ENCODE data around the gene IGF2BP3.
"Not testable (repeated sequence)": the region's sequence is repeated elsewhere in the genome, so short reads cannot be mapped to it uniquely, and the experiment has no call there.

Gene IGF2BP3

GRCh38 chr7:23419160-23419559 lies 51.1 kb downstream of the IGF2BP3 start:
- DNase-seq, result no peak

- DNase-seq, result no peak
These were observed 52.2 kb downstream of the IGF2BP3 start for GRCh38 chr7:23418046-23418445.

GRCh38 chr7:23415198-23415597 lies 55.1 kb downstream of the IGF2BP3 start:
- DNase-seq, result no peak

- DNase-seq, result no peak
These were observed 59.7 kb downstream of the IGF2BP3 start for GRCh38 chr7:23410446-23411183.

GRCh38 chr7:23406564-23406963 lies 63.7 kb downstream of the IGF2BP3 start:
- not testable (repeated sequence) for DNase-seq

- DNase-seq, result no peak
These were observed 65.1 kb downstream of the IGF2BP3 start for GRCh38 chr7:23405240-23405618.

- no peak for DNase-seq
These were observed 65.6 kb downstream of the IGF2BP3 start for GRCh38 chr7:23404546-23405239.

- DNase-seq, result no peak
These were observed 66.3 kb downstream of the IGF2BP3 start for GRCh38 chr7:23403970-23404369.

- DNase-seq, result not testable (repeated sequence)
These were observed 72.2 kb downstream of the IGF2BP3 start for GRCh38 chr7:23398090-23398489.

- DNase-seq, result no peak
These were observed 73.0 kb downstream of the IGF2BP3 start for GRCh38 chr7:23397241-23397640.

GRCh38 chr7:23396222-23397015 lies 73.9 kb downstream of the IGF2BP3 start:
- no peak for DNase-seq

GRCh38 chr7:23394488-23395171 lies 75.7 kb downstream of the IGF2BP3 start:
- no peak for DNase-seq

- DNase-seq, result no peak
These were observed 76.7 kb downstream of the IGF2BP3 start for GRCh38 chr7:23393636-23394035.

- no peak for DNase-seq
These were observed 80.6 kb downstream of the IGF2BP3 start for GRCh38 chr7:23389701-23390100.

- DNase-seq, result no peak
These were observed 82.7 kb downstream of the IGF2BP3 start for GRCh38 chr7:23387583-23387982.

- DNase-seq, result no peak
These were observed 85.2 kb downstream of the IGF2BP3 start for GRCh38 chr7:23385140-23385539.

- DNase-seq, result no peak
These were observed 87.1 kb downstream of the IGF2BP3 start for GRCh38 chr7:23383225-23383624.

- no peak for DNase-seq
These were observed 89.3 kb downstream of the IGF2BP3 start for GRCh38 chr7:23380961-23381360.

- no peak for DNase-seq
These were observed 89.7 kb downstream of the IGF2BP3 start for GRCh38 chr7:23380556-23380955.

GRCh38 chr7:23378996-23379395 lies 91.3 kb downstream of the IGF2BP3 start:
- no peak for DNase-seq

GRCh38 chr7:23377134-23377533 lies 93.2 kb downstream of the IGF2BP3 start:
- no peak for DNase-seq

GRCh38 chr7:23373151-23374004 lies 96.9 kb downstream of the IGF2BP3 start:
- peak; percentile 17 for DNase-seq
